GM23338 (cell line): Measurements from ENCODE around the gene ATP8A2.

ENCODE experiments used
- CTCF ChIP-seq, 2 experiments: fragments of 200-600 bp in 1 of 2; sonication (generic) in 1 of 2; conservative IDR thresholded peaks; 2 replicates each; pipeline versions ENCODE4 v1.5.1 to v1.6.1; 2016 to 2017; ENCODE audit warnings: antibody characterized with exemption in 2 of 2, low read depth in 2 of 2, mild to moderate bottlenecking in 2 of 2, moderate library complexity in 1 of 2
- EZH2 ChIP-seq: fragments of 200-600 bp; sonication (generic); IDR thresholded peaks from one replicate; pipeline ENCODE4 v1.8.0; 2017; ENCODE audit warnings: antibody characterized with exemption, mild to moderate bottlenecking, low read depth; ENCODE audit not compliant: unreplicated experiment
- EZH2phosphoT487 ChIP-seq: fragments of 200-600 bp; sonication (generic); IDR thresholded peaks from one replicate; pipeline ENCODE4 v1.8.1; 2018; ENCODE audit warnings: antibody characterized with exemption; ENCODE audit not compliant: unreplicated experiment
- REST ChIP-seq: IDR thresholded peaks from one replicate; pipeline ENCODE4 v1.6.1; 2018; ENCODE audit warnings: antibody characterized with exemption; ENCODE audit not compliant: unreplicated experiment
- STAT1 ChIP-seq: IDR thresholded peaks from one replicate; pipeline ENCODE4 v1.6.1; 2016; ENCODE audit warnings: antibody characterized with exemption; ENCODE audit not compliant: unreplicated experiment

- no peak; a peak in 1 of 4 replicates for TF ChIP-seq CTCF (conservative IDR thresholded peaks at IDR 0.05; ENCODE audit: low read depth in 2 of 2)
- TF ChIP-seq REST = no peak
- no peak for TF ChIP-seq EZH2
- no peak for TF ChIP-seq STAT1
- no peak for TF ChIP-seq EZH2phosphoT487
Observed at GRCh38 chr13:25466880-25467279, 95.1 kb downstream of the ATP8A2 start.
